Astrocyte of the cerebellum (primary cell): ENCODE measurements around the gene SERPINA4.

Experiments
- DNase-seq: peaks from one replicate; pipeline ENCODE4 v3.0.0-alpha.2; 2011; ENCODE audit warnings: low read depth
- H3K4me3 ChIP-seq: 2 replicates; pipeline ENCODE4 v1.5.1; 2011; ENCODE audit warnings: mild to moderate bottlenecking, low read depth, low read length, moderate library complexity
- in situ Hi-C: cut with HindIII; loops from 2 replicates; pipeline ENCODE4 v1.10.0; 2017; ENCODE audit warnings: low sequenced_read_pairs
- TF ChIP-seq, protein P1 (sequence below): IDR thresholded peaks from 2 replicates; pipeline ENCODE4 v1.5.1; 2012; ENCODE audit warnings: low read length, low read depth, moderate library complexity, mild to moderate bottlenecking; ENCODE audit errors: missing control alignments

The SERPINA4 gene

DNA sequence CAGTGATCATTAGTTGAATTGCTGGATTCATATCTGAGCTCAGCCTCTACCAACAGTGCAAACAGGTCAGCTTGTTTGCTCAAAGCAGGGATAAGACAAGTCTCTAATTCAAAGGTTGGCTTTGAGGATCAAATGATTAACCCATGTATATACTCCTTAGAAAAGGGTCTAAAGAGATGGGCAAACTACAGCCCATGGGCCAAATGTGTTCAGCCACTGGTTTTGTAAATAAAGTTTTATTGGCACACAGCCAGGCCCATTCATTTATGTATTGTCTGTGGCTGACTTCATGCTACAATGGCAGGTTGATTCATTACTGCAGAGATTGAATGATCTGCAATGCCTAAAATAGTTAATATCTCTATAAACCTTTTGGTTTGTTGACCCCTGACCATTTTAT is 3.1 kb downstream of the SERPINA4 start:
- DNase-seq, result no peak
- TF ChIP-seq, protein P1, sequence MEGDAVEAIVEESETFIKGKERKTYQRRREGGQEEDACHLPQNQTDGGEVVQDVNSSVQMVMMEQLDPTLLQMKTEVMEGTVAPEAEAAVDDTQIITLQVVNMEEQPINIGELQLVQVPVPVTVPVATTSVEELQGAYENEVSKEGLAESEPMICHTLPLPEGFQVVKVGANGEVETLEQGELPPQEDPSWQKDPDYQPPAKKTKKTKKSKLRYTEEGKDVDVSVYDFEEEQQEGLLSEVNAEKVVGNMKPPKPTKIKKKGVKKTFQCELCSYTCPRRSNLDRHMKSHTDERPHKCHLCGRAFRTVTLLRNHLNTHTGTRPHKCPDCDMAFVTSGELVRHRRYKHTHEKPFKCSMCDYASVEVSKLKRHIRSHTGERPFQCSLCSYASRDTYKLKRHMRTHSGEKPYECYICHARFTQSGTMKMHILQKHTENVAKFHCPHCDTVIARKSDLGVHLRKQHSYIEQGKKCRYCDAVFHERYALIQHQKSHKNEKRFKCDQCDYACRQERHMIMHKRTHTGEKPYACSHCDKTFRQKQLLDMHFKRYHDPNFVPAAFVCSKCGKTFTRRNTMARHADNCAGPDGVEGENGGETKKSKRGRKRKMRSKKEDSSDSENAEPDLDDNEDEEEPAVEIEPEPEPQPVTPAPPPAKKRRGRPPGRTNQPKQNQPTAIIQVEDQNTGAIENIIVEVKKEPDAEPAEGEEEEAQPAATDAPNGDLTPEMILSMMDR, result no peak
- no peak overlapping the region for H3K4me3 ChIP-seq
- in situ Hi-C loops, result no loop called here

DNA sequence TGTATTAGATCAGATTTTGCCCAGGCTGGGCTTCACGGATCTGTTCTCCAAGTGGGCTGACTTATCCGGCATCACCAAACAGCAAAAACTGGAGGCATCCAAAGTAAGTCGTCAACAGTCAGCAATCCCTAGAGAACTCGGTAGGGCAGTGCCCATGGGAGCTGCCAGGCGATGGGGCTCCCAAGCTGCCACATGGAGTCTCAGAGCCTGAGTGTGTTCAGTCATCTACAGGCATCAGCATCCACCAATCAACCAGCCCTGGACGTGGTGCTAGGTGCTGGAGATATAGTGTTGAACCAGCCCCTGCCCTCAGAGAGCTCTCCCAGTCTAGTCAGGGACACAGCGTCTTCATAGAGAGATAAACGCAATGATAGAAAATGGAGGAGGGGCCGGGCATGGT is 6.9 kb downstream of the SERPINA4 start:
- TF ChIP-seq, protein P1, result no peak
- H3K4me3 ChIP-seq, result no peak overlapping the region
- DNase-seq, result no peak
- in situ Hi-C loops, result no loop called here

DNA sequence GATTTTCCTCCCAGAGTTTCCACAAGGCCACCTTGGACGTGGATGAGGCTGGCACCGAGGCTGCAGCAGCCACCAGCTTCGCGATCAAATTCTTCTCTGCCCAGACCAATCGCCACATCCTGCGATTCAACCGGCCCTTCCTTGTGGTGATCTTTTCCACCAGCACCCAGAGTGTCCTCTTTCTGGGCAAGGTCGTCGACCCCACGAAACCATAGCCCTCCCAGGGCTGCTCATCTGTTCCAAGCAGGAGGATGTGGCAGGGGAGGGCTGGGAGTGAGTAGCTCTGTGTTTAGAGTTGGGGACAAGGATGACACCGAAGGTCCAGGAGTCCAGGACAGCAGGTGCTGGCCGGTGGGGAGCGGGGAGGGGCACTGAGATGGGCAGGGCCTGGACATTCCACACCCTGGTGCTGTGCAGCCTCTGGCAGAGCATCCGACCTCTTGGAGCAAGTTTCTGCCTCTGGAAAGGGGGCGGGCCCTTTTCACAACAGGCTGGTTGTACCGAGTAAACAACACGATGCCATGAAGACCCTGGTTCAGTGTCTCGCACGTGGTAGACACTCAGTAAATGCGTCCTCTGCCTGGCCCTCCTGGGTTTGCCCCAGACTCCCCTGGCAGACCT is 8.2 kb downstream of the SERPINA4 start:
- no peak for DNase-seq
- H3K4me3 ChIP-seq, result no peak overlapping the region
- TF ChIP-seq, protein P1, result no peak
- in situ Hi-C loops, result no loop called here

DNA sequence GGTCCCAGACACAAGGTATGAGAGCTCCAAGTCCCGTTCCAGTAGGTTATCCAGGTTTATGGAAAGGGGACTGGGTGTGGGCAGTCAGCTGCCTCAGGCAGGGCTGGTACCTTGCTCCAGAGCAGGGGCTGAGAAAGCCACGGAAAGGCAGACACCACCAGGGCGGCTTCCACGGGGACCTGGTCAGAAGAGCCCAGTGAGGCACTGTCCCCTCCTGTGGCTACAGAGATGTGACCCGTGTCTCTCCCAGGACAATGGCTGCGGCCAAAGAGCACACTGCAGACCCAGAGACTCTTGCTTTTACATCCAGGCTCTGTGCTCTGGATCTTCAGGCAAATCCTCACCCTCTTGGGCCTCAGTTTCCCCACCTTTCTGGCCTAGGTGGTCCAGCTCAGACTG is 8.8 kb downstream of the SERPINA4 start:
- in situ Hi-C loops, result no loop called here

DNA sequence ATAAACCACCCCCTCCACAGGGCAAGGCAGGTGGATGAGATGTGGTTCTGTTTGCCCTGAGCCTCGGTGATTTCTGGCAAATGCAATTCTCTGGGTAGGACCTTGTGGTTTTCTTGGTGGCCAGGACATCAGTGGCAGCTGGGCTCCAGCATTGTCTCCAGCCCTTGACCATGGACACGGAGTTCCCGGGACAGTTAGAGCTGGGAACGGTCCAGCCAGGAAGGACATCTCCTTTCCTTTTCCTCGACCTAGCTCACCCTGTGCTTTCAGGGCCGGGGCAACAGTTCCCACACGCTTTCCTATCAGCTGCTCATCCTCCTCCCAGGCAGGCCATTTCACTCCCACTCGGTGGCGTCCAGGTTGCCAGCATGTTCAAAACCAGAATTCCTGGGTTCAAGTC is 9.2 kb downstream of the SERPINA4 start:
- in situ Hi-C loops, result no loop called here
- TF ChIP-seq, protein P1, result no peak
- no peak for DNase-seq
- H3K4me3 ChIP-seq, result no peak overlapping the region

More for the DNA sequence above, 8.8 kb downstream of the SERPINA4 start:
- no peak overlapping the region for H3K4me3 ChIP-seq
- DNase-seq, result no peak
- TF ChIP-seq, protein P1, result no peak

DNA sequence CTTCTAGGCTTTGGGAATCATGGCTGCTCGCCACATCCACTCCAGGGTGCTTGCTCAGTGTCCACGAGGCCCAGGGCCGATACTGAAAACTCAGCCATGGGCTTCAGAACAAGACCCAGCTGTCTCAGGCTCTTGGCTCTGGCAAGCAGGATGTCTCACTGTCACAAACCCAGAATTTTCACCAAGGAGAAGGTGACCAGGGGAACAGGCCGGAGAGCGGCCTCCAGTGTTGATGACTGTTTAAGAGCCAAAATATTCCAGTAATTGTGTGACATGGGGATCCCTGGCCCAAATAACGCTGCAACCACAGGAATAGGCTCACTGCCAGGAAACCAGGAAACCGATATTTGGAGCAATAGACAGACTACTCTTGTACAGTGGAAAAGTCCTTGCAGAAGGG is 10.2 kb downstream of the SERPINA4 start:
- no peak overlapping the region for H3K4me3 ChIP-seq

More for the DNA sequence above, 10.2 kb downstream of the SERPINA4 start:
- TF ChIP-seq, protein P1, result no peak
- no peak for DNase-seq
- in situ Hi-C loops, result no loop called here
